Peyer's patch (tissue), 4 donors: ENCODE data around the gene KL.

Experiments used
- POLR2A ChIP-seq, 2 donors: fragments of 450-650 bp; IDR thresholded peaks; one replicate each; pipeline ENCODE4 v1.5.1; 2017; ENCODE audit warnings: antibody characterized with exemption in 2 of 2, mild to moderate bottlenecking in 2 of 2, moderate library complexity in 2 of 2
- TF ChIP-seq, protein P1 (sequence below), 6 experiments: fragments of 450-650 bp in 4 of 6; fragments of 200-600 bp in 2 of 6; sonication (generic) in 1 of 6; IDR thresholded peaks; one replicate each; pipeline ENCODE4 v1.5.1; 2017 to 2019; ENCODE audit warnings: antibody characterized with exemption in 6 of 6, mild to moderate bottlenecking in 3 of 6, moderate library complexity in 1 of 6

- TF ChIP-seq, protein P1, sequence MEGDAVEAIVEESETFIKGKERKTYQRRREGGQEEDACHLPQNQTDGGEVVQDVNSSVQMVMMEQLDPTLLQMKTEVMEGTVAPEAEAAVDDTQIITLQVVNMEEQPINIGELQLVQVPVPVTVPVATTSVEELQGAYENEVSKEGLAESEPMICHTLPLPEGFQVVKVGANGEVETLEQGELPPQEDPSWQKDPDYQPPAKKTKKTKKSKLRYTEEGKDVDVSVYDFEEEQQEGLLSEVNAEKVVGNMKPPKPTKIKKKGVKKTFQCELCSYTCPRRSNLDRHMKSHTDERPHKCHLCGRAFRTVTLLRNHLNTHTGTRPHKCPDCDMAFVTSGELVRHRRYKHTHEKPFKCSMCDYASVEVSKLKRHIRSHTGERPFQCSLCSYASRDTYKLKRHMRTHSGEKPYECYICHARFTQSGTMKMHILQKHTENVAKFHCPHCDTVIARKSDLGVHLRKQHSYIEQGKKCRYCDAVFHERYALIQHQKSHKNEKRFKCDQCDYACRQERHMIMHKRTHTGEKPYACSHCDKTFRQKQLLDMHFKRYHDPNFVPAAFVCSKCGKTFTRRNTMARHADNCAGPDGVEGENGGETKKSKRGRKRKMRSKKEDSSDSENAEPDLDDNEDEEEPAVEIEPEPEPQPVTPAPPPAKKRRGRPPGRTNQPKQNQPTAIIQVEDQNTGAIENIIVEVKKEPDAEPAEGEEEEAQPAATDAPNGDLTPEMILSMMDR (IDR thresholded peaks at IDR 0.05): no peak
- TF ChIP-seq POLR2A (IDR thresholded peaks at IDR 0.05): no peak
These were observed 6.8 kb downstream of the KL start for GRCh38 chr13:33022986-33023385.
